Measurements from ENCODE around the gene AGPAT2.

Gene AGPAT2

GRCh38 chr9:136720251-136720897 is 33.1 kb upstream of the AGPAT2 start:
- no peaks in the 10 kb centered on the region for H3K27me3 ChIP-seq (ENCODE audit: low read depth, low read length)
- H3K9me3 ChIP-seq (ENCODE audit: insufficient read depth, low read length) = no peaks in the 10 kb centered on the region
- H3K79me2 ChIP-seq (ENCODE audit: low read length) = peaks cover under 1% of the 10 kb centered on the region
- peaks cover 39% of the 10 kb centered on the region for H4K20me1 ChIP-seq (ENCODE audit: insufficient read depth, low read length)
- peaks cover 7% of the 10 kb centered on the region; the same call in 1 of the 2 replicates for H3K4me1 ChIP-seq (ENCODE audit: low read length)
- peaks cover 20% of the 10 kb centered on the region for H3K36me3 ChIP-seq (replicated peaks; ENCODE audit: low read depth, low read length)
- no peak overlapping the region for H2AFZ ChIP-seq (ENCODE audit: low read depth, low read length)
- H3K27ac ChIP-seq (ENCODE audit: low read length) = no peak overlapping the region
- no peak overlapping the region for H3K9ac ChIP-seq (ENCODE audit: low read length)
- TF ChIP-seq CTCF (IDR thresholded peaks at IDR 0.05; ENCODE audit: low read depth, low read length) = no peak
- no peak for TF ChIP-seq EZH2phosphoT487 (IDR thresholded peaks at IDR 0.05; ENCODE audit: low read depth)
- H3K4me2 ChIP-seq (ENCODE audit: low read length) = no peak overlapping the region
- no peak overlapping the region for H3K4me3 ChIP-seq (ENCODE audit: low read length)

- H3K27me3 ChIP-seq (ENCODE audit: low read depth, low read length) = no peaks in the 10 kb centered on the region
- peaks cover 32% of the 10 kb centered on the region for H4K20me1 ChIP-seq (ENCODE audit: insufficient read depth, low read length)
- H2AFZ ChIP-seq (ENCODE audit: low read depth, low read length) = no peak overlapping the region
- H3K79me2 ChIP-seq (ENCODE audit: low read length) = no peaks in the 10 kb centered on the region
- H3K4me3 ChIP-seq (ENCODE audit: low read length) = no peak overlapping the region
- no peak overlapping the region for H3K27ac ChIP-seq (ENCODE audit: low read length)
- H3K4me1 ChIP-seq (ENCODE audit: low read length) = peaks cover 7% of the 10 kb centered on the region; the same call in 1 of the 2 replicates
- peaks cover 17% of the 10 kb centered on the region for H3K36me3 ChIP-seq (replicated peaks; ENCODE audit: low read depth, low read length)
- no peak for TF ChIP-seq CTCF (IDR thresholded peaks at IDR 0.05; ENCODE audit: low read depth, low read length)
- TF ChIP-seq EZH2phosphoT487 (IDR thresholded peaks at IDR 0.05; ENCODE audit: low read depth) = no peak
- H3K4me2 ChIP-seq (ENCODE audit: low read length) = no peak overlapping the region
- no peaks in the 10 kb centered on the region for H3K9me3 ChIP-seq (ENCODE audit: insufficient read depth, low read length)
- no peak overlapping the region for H3K9ac ChIP-seq (ENCODE audit: low read length)
Measured at GRCh38 chr9:136719195-136719880, 32.1 kb upstream of the AGPAT2 start.

GRCh38 chr9:136718345-136719194 is 31.3 kb upstream of the AGPAT2 start:
- no peaks in the 10 kb centered on the region for H3K9me3 ChIP-seq (ENCODE audit: insufficient read depth, low read length)
- no peak overlapping the region for H2AFZ ChIP-seq (ENCODE audit: low read depth, low read length)
- no peaks in the 10 kb centered on the region for H3K79me2 ChIP-seq (ENCODE audit: low read length)
- H3K27ac ChIP-seq (ENCODE audit: low read length) = no peak overlapping the region
- TF ChIP-seq EZH2phosphoT487 (IDR thresholded peaks at IDR 0.05; ENCODE audit: low read depth) = no peak
- TF ChIP-seq CTCF (IDR thresholded peaks at IDR 0.05; ENCODE audit: low read depth, low read length) = no peak
- no peaks in the 10 kb centered on the region for H3K27me3 ChIP-seq (ENCODE audit: low read depth, low read length)
- H3K36me3 ChIP-seq (replicated peaks; ENCODE audit: low read depth, low read length) = peaks cover 9% of the 10 kb centered on the region
- peaks cover 7% of the 10 kb centered on the region; the same call in 1 of the 2 replicates for H3K4me1 ChIP-seq (ENCODE audit: low read length)
- no peak overlapping the region for H3K4me2 ChIP-seq (ENCODE audit: low read length)
- peaks cover 24% of the 10 kb centered on the region; the same call in 1 of the 2 replicates for H4K20me1 ChIP-seq (ENCODE audit: insufficient read depth, low read length)
- H3K4me3 ChIP-seq (ENCODE audit: low read length) = no peak overlapping the region
- H3K9ac ChIP-seq (ENCODE audit: low read length) = no peak overlapping the region

- H3K79me2 ChIP-seq (ENCODE audit: low read length) = no peaks in the 10 kb centered on the region
- H3K27me3 ChIP-seq (ENCODE audit: low read depth, low read length) = no peaks in the 10 kb centered on the region
- H3K9me3 ChIP-seq (ENCODE audit: insufficient read depth, low read length) = no peaks in the 10 kb centered on the region
- no peaks in the 10 kb centered on the region for H3K36me3 ChIP-seq (replicated peaks; ENCODE audit: low read depth, low read length)
- 0 out of 2 replicates have a peak, but pooled peaks cover 14% of the 10 kb centered on the region for H4K20me1 ChIP-seq (ENCODE audit: insufficient read depth, low read length)
- H3K9ac ChIP-seq (ENCODE audit: low read length) = no peak overlapping the region
- H2AFZ ChIP-seq (ENCODE audit: low read depth, low read length) = no peak overlapping the region
- TF ChIP-seq CTCF (IDR thresholded peaks at IDR 0.05; ENCODE audit: low read depth, low read length) (no peak), EZH2phosphoT487 (IDR thresholded peaks at IDR 0.05; ENCODE audit: low read depth) (no peak)
- peaks cover 7% of the 10 kb centered on the region; the same call in 1 of the 2 replicates for H3K4me1 ChIP-seq (ENCODE audit: low read length)
- no peak overlapping the region for H3K4me2 ChIP-seq (ENCODE audit: low read length)
- no peak overlapping the region for H3K27ac ChIP-seq (ENCODE audit: low read length)
- no peak overlapping the region for H3K4me3 ChIP-seq (ENCODE audit: low read length)
Measured at GRCh38 chr9:136717399-136717798, 30.1 kb upstream of the AGPAT2 start.
